GM23338 (cell line): ENCODE data around the gene IL21R. TPM values are rescaled to one million over a fixed set of nuclear protein-coding genes. Genes with fewer than 3 reads are reported as not detected.

Experiments used
- CREB1 ChIP-seq: fragments of 250-450 bp; sonication (Bioruptor Pico); IDR thresholded peaks from 2 replicates; pipeline ENCODE4 v1.5.0; 2020; ENCODE audit warnings: low read depth, mild to moderate bottlenecking, moderate library complexity
- EZH2phosphoT487 ChIP-seq: fragments of 200-600 bp; sonication (generic); IDR thresholded peaks from one replicate; pipeline ENCODE4 v1.8.1; 2018; ENCODE audit warnings: antibody characterized with exemption; ENCODE audit not compliant: unreplicated experiment
- polyA plus RNA-seq: library from polyadenylated mRNA; unstranded; fragments of >200 nt; fragmentation: Nextera tagmentation; extraction: Ambion mirVana; gene quantifications from 2 replicates; pipeline ENCODE4 v1.2.1, GENCODE V29; 2016
- total RNA-seq: library from RNA; depleted of rRNA; stranded (reverse); fragments of >200 nt; shearing (Covaris generic); gene quantifications from 2 replicates; pipeline ENCODE4 v1.2.3, GENCODE V29; 2014
- TF ChIP-seq, protein P1 (sequence below): fragments of 250-450 bp; sonication (Bioruptor Pico); IDR thresholded peaks from 2 replicates; pipeline ENCODE4 v1.5.0; 2020; ENCODE audit warnings: mild to moderate bottlenecking, moderate library complexity
- TF ChIP-seq, protein P2 (sequence below): IDR thresholded peaks from one replicate; pipeline ENCODE4 v1.6.1; 2018; ENCODE audit warnings: antibody characterized with exemption; ENCODE audit not compliant: unreplicated experiment
- TF ChIP-seq, protein P3 (sequence below), 2 experiments: fragments of 200-600 bp in 1 of 2; sonication (generic) in 1 of 2; conservative IDR thresholded peaks; 2 replicates each; pipeline versions ENCODE4 v1.5.1 to v1.6.1; 2016 to 2017; ENCODE audit warnings: antibody characterized with exemption in 2 of 2, low read depth in 2 of 2, mild to moderate bottlenecking in 2 of 2, moderate library complexity in 1 of 2

Gene IL21R
- total and polyA plus RNA-seq, 2 experiments from 2014 or later = 0.42 to 2.6 TPM

DNA sequence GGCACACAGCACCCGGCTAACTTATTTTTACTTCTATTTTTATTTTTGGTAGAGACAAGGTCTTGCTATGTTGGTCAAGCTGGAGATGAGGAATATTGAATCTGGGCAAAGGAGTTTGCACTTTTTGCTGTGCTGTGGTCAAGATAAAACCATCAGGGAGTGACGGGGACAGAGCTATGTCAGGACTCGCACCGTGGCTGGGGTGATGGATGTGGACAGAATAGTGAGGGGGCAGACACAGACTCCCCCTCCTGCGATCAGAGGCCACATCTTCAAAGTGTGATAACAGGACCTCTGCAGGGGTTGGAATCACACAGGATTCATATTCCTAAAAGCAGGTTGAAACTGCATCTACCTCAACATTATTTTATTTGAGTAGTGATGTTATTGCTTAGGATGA, 25.6 kb downstream of the IL21R start (continued):
- TF ChIP-seq, protein P1, sequence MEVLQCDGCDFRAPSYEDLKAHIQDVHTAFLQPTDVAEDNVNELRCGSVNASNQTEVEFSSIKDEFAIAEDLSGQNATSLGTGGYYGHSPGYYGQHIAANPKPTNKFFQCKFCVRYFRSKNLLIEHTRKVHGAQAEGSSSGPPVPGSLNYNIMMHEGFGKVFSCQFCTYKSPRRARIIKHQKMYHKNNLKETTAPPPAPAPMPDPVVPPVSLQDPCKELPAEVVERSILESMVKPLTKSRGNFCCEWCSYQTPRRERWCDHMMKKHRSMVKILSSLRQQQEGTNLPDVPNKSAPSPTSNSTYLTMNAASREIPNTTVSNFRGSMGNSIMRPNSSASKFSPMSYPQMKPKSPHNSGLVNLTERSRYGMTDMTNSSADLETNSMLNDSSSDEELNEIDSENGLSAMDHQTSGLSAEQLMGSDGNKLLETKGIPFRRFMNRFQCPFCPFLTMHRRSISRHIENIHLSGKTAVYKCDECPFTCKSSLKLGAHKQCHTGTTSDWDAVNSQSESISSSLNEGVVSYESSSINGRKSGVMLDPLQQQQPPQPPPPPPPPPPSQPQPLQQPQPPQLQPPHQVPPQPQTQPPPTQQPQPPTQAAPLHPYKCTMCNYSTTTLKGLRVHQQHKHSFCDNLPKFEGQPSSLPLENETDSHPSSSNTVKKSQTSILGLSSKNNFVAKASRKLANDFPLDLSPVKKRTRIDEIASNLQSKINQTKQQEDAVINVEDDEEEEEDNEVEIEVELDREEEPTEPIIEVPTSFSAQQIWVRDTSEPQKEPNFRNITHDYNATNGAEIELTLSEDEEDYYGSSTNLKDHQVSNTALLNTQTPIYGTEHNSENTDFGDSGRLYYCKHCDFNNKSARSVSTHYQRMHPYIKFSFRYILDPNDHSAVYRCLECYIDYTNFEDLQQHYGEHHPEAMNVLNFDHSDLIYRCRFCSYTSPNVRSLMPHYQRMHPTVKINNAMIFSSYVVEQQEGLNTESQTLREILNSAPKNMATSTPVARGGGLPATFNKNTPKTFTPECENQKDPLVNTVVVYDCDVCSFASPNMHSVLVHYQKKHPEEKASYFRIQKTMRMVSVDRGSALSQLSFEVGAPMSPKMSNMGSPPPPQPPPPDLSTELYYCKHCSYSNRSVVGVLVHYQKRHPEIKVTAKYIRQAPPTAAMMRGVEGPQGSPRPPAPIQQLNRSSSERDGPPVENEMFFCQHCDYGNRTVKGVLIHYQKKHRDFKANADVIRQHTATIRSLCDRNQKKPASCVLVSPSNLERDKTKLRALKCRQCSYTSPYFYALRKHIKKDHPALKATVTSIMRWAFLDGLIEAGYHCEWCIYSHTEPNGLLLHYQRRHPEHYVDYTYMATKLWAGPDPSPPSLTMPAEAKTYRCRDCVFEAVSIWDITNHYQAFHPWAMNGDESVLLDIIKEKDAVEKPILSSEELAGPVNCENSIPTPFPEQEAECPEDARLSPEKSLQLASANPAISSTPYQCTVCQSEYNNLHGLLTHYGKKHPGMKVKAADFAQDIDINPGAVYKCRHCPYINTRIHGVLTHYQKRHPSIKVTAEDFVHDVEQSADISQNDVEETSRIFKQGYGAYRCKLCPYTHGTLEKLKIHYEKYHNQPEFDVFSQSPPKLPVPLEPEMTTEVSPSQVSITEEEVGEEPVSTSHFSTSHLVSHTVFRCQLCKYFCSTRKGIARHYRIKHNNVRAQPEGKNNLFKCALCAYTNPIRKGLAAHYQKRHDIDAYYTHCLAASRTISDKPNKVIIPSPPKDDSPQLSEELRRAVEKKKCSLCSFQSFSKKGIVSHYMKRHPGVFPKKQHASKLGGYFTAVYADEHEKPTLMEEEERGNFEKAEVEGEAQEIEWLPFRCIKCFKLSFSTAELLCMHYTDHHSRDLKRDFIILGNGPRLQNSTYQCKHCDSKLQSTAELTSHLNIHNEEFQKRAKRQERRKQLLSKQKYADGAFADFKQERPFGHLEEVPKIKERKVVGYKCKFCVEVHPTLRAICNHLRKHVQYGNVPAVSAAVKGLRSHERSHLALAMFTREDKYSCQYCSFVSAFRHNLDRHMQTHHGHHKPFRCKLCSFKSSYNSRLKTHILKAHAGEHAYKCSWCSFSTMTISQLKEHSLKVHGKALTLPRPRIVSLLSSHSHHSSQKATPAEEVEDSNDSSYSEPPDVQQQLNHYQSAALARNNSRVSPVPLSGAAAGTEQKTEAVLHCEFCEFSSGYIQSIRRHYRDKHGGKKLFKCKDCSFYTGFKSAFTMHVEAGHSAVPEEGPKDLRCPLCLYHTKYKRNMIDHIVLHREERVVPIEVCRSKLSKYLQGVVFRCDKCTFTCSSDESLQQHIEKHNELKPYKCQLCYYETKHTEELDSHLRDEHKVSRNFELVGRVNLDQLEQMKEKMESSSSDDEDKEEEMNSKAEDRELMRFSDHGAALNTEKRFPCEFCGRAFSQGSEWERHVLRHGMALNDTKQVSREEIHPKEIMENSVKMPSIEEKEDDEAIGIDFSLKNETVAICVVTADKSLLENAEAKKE (CRISPR knock-in tag) = no peak
- TF ChIP-seq, protein P2, sequence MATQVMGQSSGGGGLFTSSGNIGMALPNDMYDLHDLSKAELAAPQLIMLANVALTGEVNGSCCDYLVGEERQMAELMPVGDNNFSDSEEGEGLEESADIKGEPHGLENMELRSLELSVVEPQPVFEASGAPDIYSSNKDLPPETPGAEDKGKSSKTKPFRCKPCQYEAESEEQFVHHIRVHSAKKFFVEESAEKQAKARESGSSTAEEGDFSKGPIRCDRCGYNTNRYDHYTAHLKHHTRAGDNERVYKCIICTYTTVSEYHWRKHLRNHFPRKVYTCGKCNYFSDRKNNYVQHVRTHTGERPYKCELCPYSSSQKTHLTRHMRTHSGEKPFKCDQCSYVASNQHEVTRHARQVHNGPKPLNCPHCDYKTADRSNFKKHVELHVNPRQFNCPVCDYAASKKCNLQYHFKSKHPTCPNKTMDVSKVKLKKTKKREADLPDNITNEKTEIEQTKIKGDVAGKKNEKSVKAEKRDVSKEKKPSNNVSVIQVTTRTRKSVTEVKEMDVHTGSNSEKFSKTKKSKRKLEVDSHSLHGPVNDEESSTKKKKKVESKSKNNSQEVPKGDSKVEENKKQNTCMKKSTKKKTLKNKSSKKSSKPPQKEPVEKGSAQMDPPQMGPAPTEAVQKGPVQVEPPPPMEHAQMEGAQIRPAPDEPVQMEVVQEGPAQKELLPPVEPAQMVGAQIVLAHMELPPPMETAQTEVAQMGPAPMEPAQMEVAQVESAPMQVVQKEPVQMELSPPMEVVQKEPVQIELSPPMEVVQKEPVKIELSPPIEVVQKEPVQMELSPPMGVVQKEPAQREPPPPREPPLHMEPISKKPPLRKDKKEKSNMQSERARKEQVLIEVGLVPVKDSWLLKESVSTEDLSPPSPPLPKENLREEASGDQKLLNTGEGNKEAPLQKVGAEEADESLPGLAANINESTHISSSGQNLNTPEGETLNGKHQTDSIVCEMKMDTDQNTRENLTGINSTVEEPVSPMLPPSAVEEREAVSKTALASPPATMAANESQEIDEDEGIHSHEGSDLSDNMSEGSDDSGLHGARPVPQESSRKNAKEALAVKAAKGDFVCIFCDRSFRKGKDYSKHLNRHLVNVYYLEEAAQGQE = no peak
- TF ChIP-seq, protein P3, sequence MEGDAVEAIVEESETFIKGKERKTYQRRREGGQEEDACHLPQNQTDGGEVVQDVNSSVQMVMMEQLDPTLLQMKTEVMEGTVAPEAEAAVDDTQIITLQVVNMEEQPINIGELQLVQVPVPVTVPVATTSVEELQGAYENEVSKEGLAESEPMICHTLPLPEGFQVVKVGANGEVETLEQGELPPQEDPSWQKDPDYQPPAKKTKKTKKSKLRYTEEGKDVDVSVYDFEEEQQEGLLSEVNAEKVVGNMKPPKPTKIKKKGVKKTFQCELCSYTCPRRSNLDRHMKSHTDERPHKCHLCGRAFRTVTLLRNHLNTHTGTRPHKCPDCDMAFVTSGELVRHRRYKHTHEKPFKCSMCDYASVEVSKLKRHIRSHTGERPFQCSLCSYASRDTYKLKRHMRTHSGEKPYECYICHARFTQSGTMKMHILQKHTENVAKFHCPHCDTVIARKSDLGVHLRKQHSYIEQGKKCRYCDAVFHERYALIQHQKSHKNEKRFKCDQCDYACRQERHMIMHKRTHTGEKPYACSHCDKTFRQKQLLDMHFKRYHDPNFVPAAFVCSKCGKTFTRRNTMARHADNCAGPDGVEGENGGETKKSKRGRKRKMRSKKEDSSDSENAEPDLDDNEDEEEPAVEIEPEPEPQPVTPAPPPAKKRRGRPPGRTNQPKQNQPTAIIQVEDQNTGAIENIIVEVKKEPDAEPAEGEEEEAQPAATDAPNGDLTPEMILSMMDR (conservative IDR thresholded peaks at IDR 0.05; ENCODE audit: low read depth in 2 of 2) = no peak
- TF ChIP-seq CREB1 (CRISPR knock-in tag) = no peak
- TF ChIP-seq EZH2phosphoT487 = no peak
